HTR-8/SVneo (cell line): ENCODE results near the gene SDSL.

Experiments used
- DNase-seq: peaks from one replicate; pipeline ENCODE4 v3.0.0; 2011; ENCODE audit warnings: low spot score, mixed read lengths; ENCODE audit not compliant: insufficient read length
- FAIRE-seq: peaks from 2 replicates; lab custom pipeline; 2011; peaks lifted over from hg19 to GRCh38; lab: Jason Lieb, UNC

The SDSL gene

GRCh38 chr12:113476176-113476986 lies 54.2 kb downstream of the SDSL start:
- FAIRE-seq (no peak), DNase-seq (no peak)

- FAIRE-seq (no peak), DNase-seq (no peak)
Measured at GRCh38 chr12:113477171-113477841, 55.1 kb downstream of the SDSL start.

- DNase-seq (no peak), FAIRE-seq (no peak)
Measured at GRCh38 chr12:113477842-113478215, 55.6 kb downstream of the SDSL start.

GRCh38 chr12:113478351-113479011 lies 56.3 kb downstream of the SDSL start:
- FAIRE-seq: no peak
- no peak for DNase-seq

GRCh38 chr12:113479216-113479589 lies 57.0 kb downstream of the SDSL start:
- FAIRE-seq (no peak), DNase-seq (no peak)

- FAIRE-seq: no peak
Measured at GRCh38 chr12:113479590-113480335, 57.6 kb downstream of the SDSL start.

GRCh38 chr12:113480336-113480971 lies 58.3 kb downstream of the SDSL start:
- FAIRE-seq (no peak), DNase-seq (no peak)

More at GRCh38 chr12:113479590-113480335, 57.6 kb downstream of the SDSL start:
- DNase-seq: no peak

GRCh38 chr12:113482334-113482733 lies 60.2 kb downstream of the SDSL start:
- DNase-seq: no peak
- FAIRE-seq: no peak

- FAIRE-seq: no peak
- DNase-seq: no peak
Measured at GRCh38 chr12:113485330-113485729, 63.1 kb downstream of the SDSL start.

GRCh38 chr12:113486722-113487121 lies 64.5 kb downstream of the SDSL start:
- DNase-seq (no peak), FAIRE-seq (no peak)
